Endothelial cell of umbilical vein (primary cell): ENCODE measurements around the gene HOXA11. TPM values are rescaled to one million over a fixed set of nuclear protein-coding genes. Genes with fewer than 3 reads are reported as not detected.

Experiments used
- BruUV-seq: library from RNA; stranded (reverse); fragments of 400-500 nt; replicated peaks from 2 replicates; lab custom pipeline; 2021; lab: Mats Ljungman, UMichigan
- CTCF ChIA-PET: fragments of 300-600, 350-600 bp; sonication (Branson Sonifier 250); formaldehyde crosslinking; loops from one replicate; lab custom pipeline; 2021; ENCODE audit warnings: antibody characterized with exemption, inconsistent platforms; lab: Charles Lee
- POLR2A ChIA-PET: fragments of 300-600, 350-600 bp; sonication (Branson Sonifier 250); formaldehyde crosslinking; loops from one replicate; lab custom pipeline; 2021; ENCODE audit warnings: antibody characterized with exemption, inconsistent platforms; lab: Charles Lee
- DNase-seq: peaks from one replicate; pipeline ENCODE4 v3.0.0-alpha.2; 2011; ENCODE audit warnings: low read depth, low spot score
- FAIRE-seq: peaks from 2 replicates; lab custom pipeline; 2011; peaks lifted over from hg19 to GRCh38; lab: Jason Lieb, UNC
- H2AFZ ChIP-seq: 2 replicates; pipeline ENCODE4 v1.6.0; 2012; ENCODE audit warnings: low read depth, low read length, control low read depth, inconsistent platforms
- H3K27ac ChIP-seq: 2 replicates; pipeline ENCODE4 v1.5.1; 2011; ENCODE audit warnings: low read depth, mild to moderate bottlenecking, control low read depth, low read length, moderate library complexity; ENCODE audit not compliant: insufficient read depth
- H3K27me3 ChIP-seq, 2 experiments: 2 replicates each; pipeline versions ENCODE4 v1.6.0 to v1.6.1; 2011; ENCODE audit warnings: low read length in 2 of 2, mixed read lengths in 1 of 2; ENCODE audit not compliant: control insufficient read depth in 2 of 2, insufficient read depth in 2 of 2
- H3K36me3 ChIP-seq, 2 experiments: 2 replicates in 1 of 2; 3 replicates in 1 of 2; pipeline ENCODE4 v1.5.1; 2011; ENCODE audit warnings: low read length in 2 of 2, mild to moderate bottlenecking in 1 of 2, moderate library complexity in 1 of 2; ENCODE audit not compliant: control insufficient read depth in 2 of 2, insufficient read depth in 2 of 2; ENCODE audit errors: extremely low read depth in 1 of 2
- H3K4me1 ChIP-seq: 3 replicates; pipeline ENCODE4 v1.5.1; 2011; ENCODE audit warnings: mild to moderate bottlenecking, low read length; ENCODE audit not compliant: control insufficient read depth, insufficient read depth; ENCODE audit errors: extremely low read depth
- H3K4me2 ChIP-seq: 2 replicates; pipeline ENCODE4 v1.6.1; 2011; ENCODE audit warnings: low read length, control low read depth, mixed read lengths; ENCODE audit not compliant: insufficient read depth
- H3K4me3 ChIP-seq, 3 experiments: fragments of 200-600 bp in 1 of 3; sonication (generic), shearing (Covaris generic) in 1 of 3; replicated peaks in 1 of 3; 2 replicates each; pipeline ENCODE4 v1.5.1; 2011 to 2016; ENCODE audit warnings: control low read depth in 3 of 3, low read length in 3 of 3, mild to moderate bottlenecking in 2 of 3, inconsistent platforms in 1 of 3, low read depth in 1 of 3, moderate library complexity in 1 of 3; ENCODE audit not compliant: insufficient read depth in 1 of 3
- H3K79me2 ChIP-seq: 2 replicates; pipeline ENCODE4 v1.6.0; 2012; ENCODE audit warnings: low read length, inconsistent platforms; ENCODE audit not compliant: control insufficient read depth, insufficient read depth
- H3K9ac ChIP-seq: replicated peaks from 2 replicates; pipeline ENCODE3; 2011; ENCODE audit warnings: low read length, control low read depth; ENCODE audit not compliant: insufficient read depth; ENCODE audit errors: extremely low read depth
- H3K9me1 ChIP-seq: replicated peaks from 3 replicates; pipeline ENCODE4 v1.6.0; 2011; ENCODE audit warnings: mild to moderate bottlenecking, low read length; ENCODE audit not compliant: control insufficient read depth, insufficient read depth; ENCODE audit errors: extremely low read depth
- H3K9me3 ChIP-seq: replicated peaks from 2 replicates; pipeline ENCODE4 v1.5.1; 2012; ENCODE audit warnings: low read length, inconsistent platforms; ENCODE audit not compliant: control insufficient read depth, insufficient read depth
- H4K20me1 ChIP-seq: replicated peaks from 2 replicates; pipeline ENCODE3; 2011; ENCODE audit warnings: mild to moderate bottlenecking, low read length; ENCODE audit not compliant: control insufficient read depth, insufficient read depth; ENCODE audit errors: extremely low read depth
- EZH2 ChIP-seq: IDR thresholded peaks from 2 replicates; pipeline ENCODE4 v1.6.1; 2012; ENCODE audit warnings: borderline replicate concordance, low read depth, mild to moderate bottlenecking, moderate library complexity, low read length, inconsistent platforms; ENCODE audit not compliant: severe bottlenecking
- FOS ChIP-seq: IDR thresholded peaks from 2 replicates; pipeline ENCODE4 v1.6.1; 2011; ENCODE audit warnings: mild to moderate bottlenecking, low read length, moderate library complexity, borderline replicate concordance; ENCODE audit not compliant: insufficient read depth
- GATA2 ChIP-seq: IDR thresholded peaks from 2 replicates; pipeline ENCODE4 v1.7.0; 2011; ENCODE audit warnings: low read depth, mild to moderate bottlenecking, moderate library complexity, mixed read lengths, low read length; ENCODE audit not compliant: insufficient read length, insufficient read depth
- JUN ChIP-seq: IDR thresholded peaks from 2 replicates; pipeline ENCODE4 v1.6.1; 2011; ENCODE audit warnings: borderline replicate concordance, low read depth; ENCODE audit not compliant: insufficient read length, insufficient read depth
- MYC ChIP-seq: IDR thresholded peaks from one replicate; pipeline ENCODE4 v1.6.1; 2011; ENCODE audit warnings: mild to moderate bottlenecking, low read depth, low read length
- POLR2A ChIP-seq: IDR thresholded peaks from 2 replicates; pipeline ENCODE4 v1.6.1; 2012; ENCODE audit warnings: low read depth, mild to moderate bottlenecking, control low read depth, low read length
- POLR2AphosphoS5 ChIP-seq: IDR thresholded peaks from 2 replicates; pipeline ENCODE4 v1.6.1; 2012; ENCODE audit warnings: low read depth, mild to moderate bottlenecking, control low read depth, low read length, moderate library complexity; ENCODE audit not compliant: insufficient read depth
- dilution Hi-C: fragments of 300-500 bp; cut with MboI; formaldehyde crosslinking; loops from one replicate; pipeline ENCODE4 v1.15.0; 2019; ENCODE audit warnings: low sequenced_read_pairs; ENCODE audit not compliant: extremely low pct_ligation_motif_present
- intact Hi-C: fragments of 100-400 bp; cut with micrococcal nuclease; formaldehyde crosslinking; loops from one replicate; pipeline ENCODE4 v1.10.0; 2022
- polyA plus RNA-seq, 4 experiments: library from polyadenylated mRNA; depleted of rRNA in 3 of 4; stranded (reverse) in 3 of 4; unstranded in 1 of 4; fragments of >200 nt; gene quantifications; 2 replicates each; pipeline versions ENCODE4 v1.2.1 to v1.2.3, GENCODE V29; 2011 to 2012; ENCODE audit warnings: missing spikeins in 1 of 4
- total RNA-seq: library from RNA; stranded (reverse); gene quantifications from 2 replicates; pipeline ENCODE4 v1.2.3, GENCODE V29; 2021
- TF ChIP-seq, protein P1 (sequence below), 2 donors: IDR thresholded peaks; 1 replicate in 1 of 2; 2 replicates in 1 of 2; pipeline ENCODE4 v1.5.1; 2011; ENCODE audit warnings: low read length in 2 of 2, mild to moderate bottlenecking in 2 of 2, moderate library complexity in 2 of 2, control low read depth in 1 of 2, inconsistent platforms in 1 of 2, low read depth in 1 of 2; ENCODE audit not compliant: insufficient read depth in 1 of 2; ENCODE audit errors: extremely low read depth in 1 of 2
- TF ChIP-seq, protein P2 (sequence below): IDR thresholded peaks from 2 replicates; pipeline ENCODE4 v1.6.1; 2011; ENCODE audit not compliant: insufficient read depth, insufficient read length

The HOXA11 gene
- total and polyA plus RNA-seq, 2 donors (not counting 3 experiments of a cell fraction or from before 2014, with no cell fraction given): 10.4 to 16.7 TPM

DNA sequence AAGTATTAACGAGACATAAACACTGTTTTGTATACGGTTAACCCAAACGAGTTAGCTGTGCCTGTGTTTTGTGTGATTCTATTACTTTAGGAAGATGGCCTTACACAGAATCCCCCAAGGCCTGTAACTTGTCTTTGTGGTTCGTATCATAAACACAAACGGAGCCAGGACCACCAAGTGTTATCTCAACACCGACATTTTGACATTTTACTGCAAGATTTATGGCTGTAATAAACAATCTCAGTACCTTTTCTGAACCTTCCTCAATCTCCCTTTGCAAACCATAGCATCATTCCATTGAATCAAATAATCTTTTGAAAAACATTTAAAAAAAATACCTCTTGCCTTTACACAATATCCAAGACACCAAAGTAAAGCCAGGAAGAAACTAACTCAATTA is 52.1 kb downstream of the HOXA11 start:
- Histone ChIP-seq H3K36me3 (peaks cover 0 to 8% of the 10 kb centered on the region in 2 experiments), H3K9ac (peak overlapping the region; percentile 70), H3K4me1 (peaks cover 78% of the 10 kb centered on the region), H3K27ac (peak overlapping the region; percentile 82), H4K20me1 (no peaks in the 10 kb centered on the region), H2AFZ (no peak overlapping the region), H3K9me1 (no peaks in the 10 kb centered on the region), H3K27me3 (no peaks in the 10 kb centered on the region), H3K4me2 (peak overlapping the region; percentile 61), H3K9me3 (no peaks in the 10 kb centered on the region), H3K4me3 (no peak overlapping the region), H3K79me2 (peaks cover 76% of the 10 kb centered on the region)
- DNase-seq (no peak), FAIRE-seq (no peak)
- POLR2A ChIA-PET: no interaction called here
- no TSS peak for BruUV-seq
- TF ChIP-seq JUN: no peak
- TF ChIP-seq, protein P1, sequence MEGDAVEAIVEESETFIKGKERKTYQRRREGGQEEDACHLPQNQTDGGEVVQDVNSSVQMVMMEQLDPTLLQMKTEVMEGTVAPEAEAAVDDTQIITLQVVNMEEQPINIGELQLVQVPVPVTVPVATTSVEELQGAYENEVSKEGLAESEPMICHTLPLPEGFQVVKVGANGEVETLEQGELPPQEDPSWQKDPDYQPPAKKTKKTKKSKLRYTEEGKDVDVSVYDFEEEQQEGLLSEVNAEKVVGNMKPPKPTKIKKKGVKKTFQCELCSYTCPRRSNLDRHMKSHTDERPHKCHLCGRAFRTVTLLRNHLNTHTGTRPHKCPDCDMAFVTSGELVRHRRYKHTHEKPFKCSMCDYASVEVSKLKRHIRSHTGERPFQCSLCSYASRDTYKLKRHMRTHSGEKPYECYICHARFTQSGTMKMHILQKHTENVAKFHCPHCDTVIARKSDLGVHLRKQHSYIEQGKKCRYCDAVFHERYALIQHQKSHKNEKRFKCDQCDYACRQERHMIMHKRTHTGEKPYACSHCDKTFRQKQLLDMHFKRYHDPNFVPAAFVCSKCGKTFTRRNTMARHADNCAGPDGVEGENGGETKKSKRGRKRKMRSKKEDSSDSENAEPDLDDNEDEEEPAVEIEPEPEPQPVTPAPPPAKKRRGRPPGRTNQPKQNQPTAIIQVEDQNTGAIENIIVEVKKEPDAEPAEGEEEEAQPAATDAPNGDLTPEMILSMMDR (IDR thresholded peaks at IDR 0.05; ENCODE audit: extremely low read depth in 1 of 2, insufficient read depth in 1 of 2, low read depth in 1 of 2, low read length in 2 of 2): no peak
- no peak for TF ChIP-seq POLR2A
- no peak for TF ChIP-seq FOS
- TF ChIP-seq, protein P2, sequence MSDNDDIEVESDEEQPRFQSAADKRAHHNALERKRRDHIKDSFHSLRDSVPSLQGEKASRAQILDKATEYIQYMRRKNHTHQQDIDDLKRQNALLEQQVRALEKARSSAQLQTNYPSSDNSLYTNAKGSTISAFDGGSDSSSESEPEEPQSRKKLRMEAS: no peak
- TF ChIP-seq EZH2: no peak
- TF ChIP-seq MYC: no peak
- TF ChIP-seq GATA2: no peak
- no peak for TF ChIP-seq POLR2AphosphoS5
- CTCF ChIA-PET: interaction anchor here (1.3 to 2.4 kb wide), 2 partner anchors 36 to 279 kb away, joined by 3 to 16 read pairs; no protein-coding TSS in a partner anchor
- dilution Hi-C loops (no loop called here), intact Hi-C loops (no loop called here)
